Measurements from ENCODE around the gene MRPL44.

DNA sequence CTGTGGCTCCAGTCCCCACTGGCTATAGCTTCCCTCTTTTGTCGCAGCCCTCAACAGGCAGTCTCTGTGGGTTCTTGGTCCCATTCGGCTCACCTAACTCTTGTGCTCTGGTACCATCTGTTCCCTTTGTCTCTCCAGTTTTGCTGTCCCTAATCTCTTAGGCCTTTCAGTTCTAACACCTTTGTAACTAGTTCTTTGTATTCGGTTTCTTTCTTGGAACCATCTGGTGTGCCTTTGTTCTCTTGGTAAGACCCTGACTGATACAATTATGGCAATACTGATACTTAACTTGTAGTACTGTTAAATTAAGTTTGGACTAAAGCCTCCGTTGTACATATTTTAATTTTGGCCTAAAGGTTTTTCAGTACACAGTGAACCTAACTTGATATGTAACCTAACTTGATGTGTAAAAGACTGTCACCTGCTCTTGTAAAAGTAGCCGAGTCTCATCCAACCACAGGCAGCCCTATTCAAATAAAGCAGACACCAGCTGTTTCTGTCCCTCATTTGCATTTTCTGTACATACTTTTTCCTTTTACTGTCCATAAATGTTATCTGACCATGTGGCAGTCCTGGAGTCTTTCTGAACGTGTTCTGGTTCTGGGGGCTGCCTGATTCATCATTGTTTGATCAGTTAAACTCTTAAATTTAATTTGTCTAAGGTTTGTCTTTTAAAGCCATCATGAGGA lies 4.8 kb upstream of the MRPL44 start:
- no peak for TF ChIP-seq ZNF274 (IDR thresholded peaks at IDR 0.05; ENCODE audit: low read depth, low read length)
- TF ChIP-seq YY1 (IDR thresholded peaks at IDR 0.05; ENCODE audit: insufficient read depth, insufficient read length), result no peak
- TF ChIP-seq SUZ12 (IDR thresholded peaks at IDR 0.05; ENCODE audit: extremely low read depth, insufficient read depth, insufficient read length), result no peak
